Measurements from ENCODE around the gene PPP2R2C. TPM values are rescaled to one million over a fixed set of nuclear protein-coding genes. Genes with fewer than 3 reads are reported as not detected.

PPP2R2C gene
- polyA plus RNA-seq, 1 donor (not counting 4 experiments of a cell fraction or from before 2014, with no cell fraction given): 12.3 TPM

GRCh38 chr4:6356076-6356560, 116.3 kb downstream of the PPP2R2C start:
- Histone ChIP-seq H3K9me3 (ENCODE audit: control insufficient read depth, low read depth, low read length) (no peaks in the 10 kb centered on the region), H3K27ac (ENCODE audit: control insufficient read depth, insufficient read depth, low read length) (no peak overlapping the region), H3K4me1 (ENCODE audit: control insufficient read depth, extremely low read depth, insufficient read depth, low read length) (no peaks in the 10 kb centered on the region), H3K9me1 (ENCODE audit: control insufficient read depth, extremely low read depth, insufficient read depth, low read length) (no peaks in the 10 kb centered on the region), H3K27me3 (ENCODE audit: control insufficient read depth, extremely low read depth, insufficient read depth, low read length) (no peaks in the 10 kb centered on the region), H3K79me2 (ENCODE audit: control insufficient read depth, insufficient read depth, low read length) (no peaks in the 10 kb centered on the region), H3K4me2 (ENCODE audit: control insufficient read depth, extremely low read depth, insufficient read depth, low read depth, low read length) (no peak overlapping the region), H4K20me1 (ENCODE audit: control insufficient read depth, extremely low read depth, insufficient read depth, low read length) (no peaks in the 10 kb centered on the region), H3K9ac (ENCODE audit: control insufficient read depth, extremely low read depth, insufficient read depth, low read length) (no peak overlapping the region), H2AFZ (ENCODE audit: control insufficient read depth, low read length) (no peak overlapping the region), H3K36me3 (ENCODE audit: control insufficient read depth in 2 of 2, extremely low read depth in 1 of 2, insufficient read depth in 2 of 2, low read length in 2 of 2) (no peaks in the 10 kb centered on the region), H3K4me3 (ENCODE audit: control insufficient read depth in 2 of 3, extremely low read depth in 1 of 3, insufficient read depth in 2 of 3, low read depth in 1 of 3, low read length in 3 of 3) (no peak overlapping the region)
- no peak for TF ChIP-seq EZH2 (IDR thresholded peaks at IDR 0.05; ENCODE audit: low read length)
- TF ChIP-seq CTCF (optimal IDR thresholded peaks at IDR 0.05 in 1 of 3, IDR thresholded peaks at IDR 0.05 in 1 of 3, conservative IDR thresholded peaks at IDR 0.05 in 1 of 3; ENCODE audit: extremely low read depth in 1 of 3, insufficient read depth in 2 of 3, low read length in 3 of 3): no peak
- dilution Hi-C loops (cut with MboI; ENCODE audit: extremely low pct_ligation_motif_present, low sequenced_read_pairs): no loop called here
- DNase-seq (ENCODE audit: low read depth, low spot score) (no peak), FAIRE-seq (no peak)

- FAIRE-seq (no peak), DNase-seq (ENCODE audit: low read depth, low spot score) (no peak)
- Histone ChIP-seq H3K79me2 (ENCODE audit: control insufficient read depth, insufficient read depth, low read length) (no peaks in the 10 kb centered on the region), H3K4me3 (ENCODE audit: control insufficient read depth in 2 of 3, extremely low read depth in 1 of 3, insufficient read depth in 2 of 3, low read depth in 1 of 3, low read length in 3 of 3) (no peak overlapping the region), H2AFZ (ENCODE audit: control insufficient read depth, low read length) (no peak overlapping the region), H3K9ac (ENCODE audit: control insufficient read depth, extremely low read depth, insufficient read depth, low read length) (no peak overlapping the region), H3K9me3 (ENCODE audit: control insufficient read depth, low read depth, low read length) (no peaks in the 10 kb centered on the region), H3K27me3 (ENCODE audit: control insufficient read depth, extremely low read depth, insufficient read depth, low read length) (no peaks in the 10 kb centered on the region), H4K20me1 (ENCODE audit: control insufficient read depth, extremely low read depth, insufficient read depth, low read length) (no peaks in the 10 kb centered on the region), H3K4me1 (ENCODE audit: control insufficient read depth, extremely low read depth, insufficient read depth, low read length) (no peaks in the 10 kb centered on the region), H3K27ac (ENCODE audit: control insufficient read depth, insufficient read depth, low read length) (no peak overlapping the region), H3K4me2 (ENCODE audit: control insufficient read depth, extremely low read depth, insufficient read depth, low read depth, low read length) (no peak overlapping the region), H3K36me3 (ENCODE audit: control insufficient read depth in 2 of 2, extremely low read depth in 1 of 2, insufficient read depth in 2 of 2, low read length in 2 of 2) (no peaks in the 10 kb centered on the region), H3K9me1 (ENCODE audit: control insufficient read depth, extremely low read depth, insufficient read depth, low read length) (no peaks in the 10 kb centered on the region)
- TF ChIP-seq CTCF (optimal IDR thresholded peaks at IDR 0.05 in 1 of 3, IDR thresholded peaks at IDR 0.05 in 1 of 3, conservative IDR thresholded peaks at IDR 0.05 in 1 of 3; ENCODE audit: extremely low read depth in 1 of 3, insufficient read depth in 2 of 3, low read length in 3 of 3): no peak
- TF ChIP-seq EZH2 (IDR thresholded peaks at IDR 0.05; ENCODE audit: low read length): no peak
- dilution Hi-C loops (cut with MboI; ENCODE audit: extremely low pct_ligation_motif_present, low sequenced_read_pairs): no loop called here
Observed at GRCh38 chr4:6355052-6355451, 117.4 kb downstream of the PPP2R2C start.
